Middle frontal gyrus (tissue), 1 donor: ENCODE measurements around the gene MSL2.
"Not testable (repeated sequence)": the region's sequence is repeated elsewhere in the genome, so short reads cannot be mapped to it uniquely, and the experiment has no call there.

Source experiments
- DNase-seq: peaks from one replicate; pipeline ENCODE4 v3.0.0-alpha.2; 2015; ENCODE audit warnings: low spot score; ENCODE audit errors: extremely low spot score

Gene MSL2

GRCh38 chr3:136193278-136194054, 2.7 kb downstream of the MSL2 start:
- no peak for DNase-seq

- DNase-seq, result no peak
Measured at GRCh38 chr3:136192831-136193230, 3.3 kb downstream of the MSL2 start.

- not testable (repeated sequence) for DNase-seq
Measured at GRCh38 chr3:136192195-136192594, 3.9 kb downstream of the MSL2 start.

GRCh38 chr3:136189859-136190617, 6.1 kb downstream of the MSL2 start:
- DNase-seq, result no peak

- DNase-seq, result no peak
Measured at GRCh38 chr3:136189043-136189442, 7.1 kb downstream of the MSL2 start.

GRCh38 chr3:136187868-136188267, 8.3 kb downstream of the MSL2 start:
- no peak for DNase-seq

- no peak for DNase-seq
Measured at GRCh38 chr3:136186846-136187245, 9.3 kb downstream of the MSL2 start.

GRCh38 chr3:136186344-136186743, 9.8 kb downstream of the MSL2 start:
- DNase-seq, result no peak

GRCh38 chr3:136184703-136185102, 11.4 kb downstream of the MSL2 start:
- DNase-seq, result no peak

GRCh38 chr3:136181741-136182140, 14.4 kb downstream of the MSL2 start:
- no peak for DNase-seq

- DNase-seq, result no peak
Measured at GRCh38 chr3:136177876-136178275, 18.3 kb downstream of the MSL2 start.

GRCh38 chr3:136173939-136174490, 22.1 kb downstream of the MSL2 start:
- no peak for DNase-seq

GRCh38 chr3:136171097-136171542, 25.0 kb downstream of the MSL2 start:
- DNase-seq, result no peak

- not testable (repeated sequence) for DNase-seq
Measured at GRCh38 chr3:136168236-136168635, 27.9 kb downstream of the MSL2 start.

- DNase-seq, result no peak
Measured at GRCh38 chr3:136166507-136166906, 29.6 kb downstream of the MSL2 start.

- not testable (repeated sequence) for DNase-seq
Measured at GRCh38 chr3:136163607-136164006, 32.5 kb downstream of the MSL2 start.

GRCh38 chr3:136162322-136162721, 33.8 kb downstream of the MSL2 start:
- no peak for DNase-seq

- no peak for DNase-seq
Measured at GRCh38 chr3:136161516-136161915, 34.6 kb downstream of the MSL2 start.

- DNase-seq, result no peak
Measured at GRCh38 chr3:136152963-136153362, 43.2 kb downstream of the MSL2 start.

GRCh38 chr3:136152176-136152843, 43.8 kb downstream of the MSL2 start:
- DNase-seq, result no peak

GRCh38 chr3:136151219-136151618, 44.9 kb downstream of the MSL2 start:
- DNase-seq, result no peak

- no peak for DNase-seq
Measured at GRCh38 chr3:136149667-136150066, 46.5 kb downstream of the MSL2 start.
